Astrocyte (in vitro differentiated cells and primary cell): ENCODE measurements around the gene GRID2.

Source experiments
- EZH2 ChIP-seq: IDR thresholded peaks from 2 replicates; pipeline ENCODE4 v1.6.1; 2012; ENCODE audit warnings: mild to moderate bottlenecking, low read length, inconsistent platforms; ENCODE audit not compliant: insufficient read depth
- TF ChIP-seq, protein P1 (sequence below): IDR thresholded peaks from 2 replicates; pipeline ENCODE4 v1.5.1; 2011; ENCODE audit warnings: low read depth, mild to moderate bottlenecking, inconsistent platforms, low read length, moderate library complexity; ENCODE audit not compliant: insufficient read depth

GRCh38 chr4:93781198-93781597 is 1477.4 kb downstream of the GRID2 start:
- TF ChIP-seq, protein P1, sequence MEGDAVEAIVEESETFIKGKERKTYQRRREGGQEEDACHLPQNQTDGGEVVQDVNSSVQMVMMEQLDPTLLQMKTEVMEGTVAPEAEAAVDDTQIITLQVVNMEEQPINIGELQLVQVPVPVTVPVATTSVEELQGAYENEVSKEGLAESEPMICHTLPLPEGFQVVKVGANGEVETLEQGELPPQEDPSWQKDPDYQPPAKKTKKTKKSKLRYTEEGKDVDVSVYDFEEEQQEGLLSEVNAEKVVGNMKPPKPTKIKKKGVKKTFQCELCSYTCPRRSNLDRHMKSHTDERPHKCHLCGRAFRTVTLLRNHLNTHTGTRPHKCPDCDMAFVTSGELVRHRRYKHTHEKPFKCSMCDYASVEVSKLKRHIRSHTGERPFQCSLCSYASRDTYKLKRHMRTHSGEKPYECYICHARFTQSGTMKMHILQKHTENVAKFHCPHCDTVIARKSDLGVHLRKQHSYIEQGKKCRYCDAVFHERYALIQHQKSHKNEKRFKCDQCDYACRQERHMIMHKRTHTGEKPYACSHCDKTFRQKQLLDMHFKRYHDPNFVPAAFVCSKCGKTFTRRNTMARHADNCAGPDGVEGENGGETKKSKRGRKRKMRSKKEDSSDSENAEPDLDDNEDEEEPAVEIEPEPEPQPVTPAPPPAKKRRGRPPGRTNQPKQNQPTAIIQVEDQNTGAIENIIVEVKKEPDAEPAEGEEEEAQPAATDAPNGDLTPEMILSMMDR: no peak
- TF ChIP-seq EZH2: no peak
